Head of caudate nucleus (tissue), 42 donors: ENCODE results near the gene SLC35F2.
"Not testable (repeated sequence)": the region's sequence is repeated elsewhere in the genome, so short reads cannot be mapped to it uniquely, and the experiment has no call there.

Experiments
- DNase-seq, 42 donors: peaks; one replicate each; pipeline versions ENCODE4 v3.0.0 to v3.0.0-alpha.2; 2020 to 2021; ENCODE audit warnings: mixed read lengths in 7 of 42
- intact Hi-C: fragments of 100-400 bp; cut with DNase I; formaldehyde crosslinking; loops from one replicate; pipeline ENCODE4 v1.15.0; 2022

SLC35F2 gene

GRCh38 chr11:107847184-107847583 is 11.4 kb downstream of the SLC35F2 start:
- peak in 1 of 42 donors; percentile 24 for DNase-seq
- intact Hi-C loops, result no loop called here

GRCh38 chr11:107844041-107844440 is 14.5 kb downstream of the SLC35F2 start:
- peak in 1 of 42 donors; percentile 4 for DNase-seq
- intact Hi-C loops, result no loop called here

- DNase-seq, result peak in 1 of 42 donors; percentile 28
- intact Hi-C loops, result no loop called here
Observed at GRCh38 chr11:107842412-107843100, 16.0 kb downstream of the SLC35F2 start.

GRCh38 chr11:107840129-107840484 is 18.5 kb downstream of the SLC35F2 start:
- peak in 20 of 42 donors; percentile 12 to 55 (median 26) for DNase-seq
- intact Hi-C loops, result no loop called here

- intact Hi-C loops, result no loop called here
- DNase-seq, result peak in 1 of 42 donors; percentile 7
Observed at GRCh38 chr11:107836851-107837250, 21.7 kb downstream of the SLC35F2 start.

- DNase-seq, result peak in 1 of 42 donors; percentile 18
- intact Hi-C loops, result no loop called here
Observed at GRCh38 chr11:107834995-107835394, 23.6 kb downstream of the SLC35F2 start.

GRCh38 chr11:107833926-107834325 is 24.7 kb downstream of the SLC35F2 start:
- intact Hi-C loops, result not testable (repeated sequence)
- DNase-seq, result peak in 1 of 42 donors; percentile 12

GRCh38 chr11:107830915-107831540 is 27.6 kb downstream of the SLC35F2 start:
- peak in 2 of 42 donors; percentile 5 to 21 for DNase-seq
- intact Hi-C loops, result no loop called here

- peak in 1 of 42 donors; percentile 30 for DNase-seq
- intact Hi-C loops, result no loop called here
Observed at GRCh38 chr11:107827041-107827440, 31.5 kb downstream of the SLC35F2 start.

- no peak for DNase-seq
- intact Hi-C loops, result no loop called here
Observed at GRCh38 chr11:107825875-107826274, 32.7 kb downstream of the SLC35F2 start.

GRCh38 chr11:107824668-107825369 is 33.8 kb downstream of the SLC35F2 start:
- peak in 1 of 42 donors; percentile 15 for DNase-seq
- intact Hi-C loops, result no loop called here

GRCh38 chr11:107821199-107821927 is 37.2 kb downstream of the SLC35F2 start:
- DNase-seq, result no peak
- intact Hi-C loops, result no loop called here

- DNase-seq, result no peak
- intact Hi-C loops, result no loop called here
Observed at GRCh38 chr11:107819361-107820014, 39.1 kb downstream of the SLC35F2 start.

- intact Hi-C loops, result no loop called here
- no peak for DNase-seq
Observed at GRCh38 chr11:107818491-107818890, 40.1 kb downstream of the SLC35F2 start.

- intact Hi-C loops, result no loop called here
- no peak for DNase-seq
Observed at GRCh38 chr11:107816028-107816427, 42.6 kb downstream of the SLC35F2 start.

- no peak for DNase-seq
- intact Hi-C loops, result no loop called here
Observed at GRCh38 chr11:107810875-107811274, 47.7 kb downstream of the SLC35F2 start.

- DNase-seq, result no peak
- intact Hi-C loops, result no loop called here
Observed at GRCh38 chr11:107808521-107808920, 50.1 kb downstream of the SLC35F2 start.

GRCh38 chr11:107804971-107805370 is 53.6 kb downstream of the SLC35F2 start:
- intact Hi-C loops, result no loop called here
- no peak for DNase-seq

- no peak for DNase-seq
- intact Hi-C loops, result no loop called here
Observed at GRCh38 chr11:107804211-107804610, 54.4 kb downstream of the SLC35F2 start.
